ENCODE data around the gene CRADD. TPM values are rescaled to one million over a fixed set of nuclear protein-coding genes. Genes with fewer than 3 reads are reported as not detected.

Gene CRADD
- total and polyA plus RNA-seq, 10 of the 15 experiments (the other 5 are each of a cell fraction or from before 2014, with no cell fraction given) = 7.6 to 15.5 (median 11.7) TPM

DNA sequence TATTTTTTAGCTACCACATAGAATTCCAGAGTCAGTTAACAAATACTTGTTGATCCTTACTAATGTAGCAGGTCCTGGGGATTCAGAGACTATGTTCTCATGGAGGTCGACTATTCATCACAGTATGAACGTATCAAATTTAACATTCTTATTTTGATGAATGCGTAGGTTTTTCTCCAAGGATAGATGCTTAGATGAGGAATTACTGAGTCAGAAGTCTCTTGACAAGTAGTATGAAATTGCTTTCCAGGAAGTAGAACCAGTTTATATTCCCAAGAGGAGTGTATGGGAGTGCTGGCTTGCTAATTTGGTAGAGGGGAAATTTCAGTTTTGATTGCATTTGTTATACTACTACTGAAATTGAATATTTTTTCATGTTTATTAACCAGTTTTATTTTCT lies 42.8 kb upstream of the CRADD start (continued):
- TF ChIP-seq MYB (IDR thresholded peaks at IDR 0.05; ENCODE audit: borderline replicate concordance, low read depth, low read length) = no peak
- no peak for TF ChIP-seq NFYA (IDR thresholded peaks at IDR 0.05; ENCODE audit: borderline replicate concordance, low read depth, low read length)
- TF ChIP-seq, protein P1, sequence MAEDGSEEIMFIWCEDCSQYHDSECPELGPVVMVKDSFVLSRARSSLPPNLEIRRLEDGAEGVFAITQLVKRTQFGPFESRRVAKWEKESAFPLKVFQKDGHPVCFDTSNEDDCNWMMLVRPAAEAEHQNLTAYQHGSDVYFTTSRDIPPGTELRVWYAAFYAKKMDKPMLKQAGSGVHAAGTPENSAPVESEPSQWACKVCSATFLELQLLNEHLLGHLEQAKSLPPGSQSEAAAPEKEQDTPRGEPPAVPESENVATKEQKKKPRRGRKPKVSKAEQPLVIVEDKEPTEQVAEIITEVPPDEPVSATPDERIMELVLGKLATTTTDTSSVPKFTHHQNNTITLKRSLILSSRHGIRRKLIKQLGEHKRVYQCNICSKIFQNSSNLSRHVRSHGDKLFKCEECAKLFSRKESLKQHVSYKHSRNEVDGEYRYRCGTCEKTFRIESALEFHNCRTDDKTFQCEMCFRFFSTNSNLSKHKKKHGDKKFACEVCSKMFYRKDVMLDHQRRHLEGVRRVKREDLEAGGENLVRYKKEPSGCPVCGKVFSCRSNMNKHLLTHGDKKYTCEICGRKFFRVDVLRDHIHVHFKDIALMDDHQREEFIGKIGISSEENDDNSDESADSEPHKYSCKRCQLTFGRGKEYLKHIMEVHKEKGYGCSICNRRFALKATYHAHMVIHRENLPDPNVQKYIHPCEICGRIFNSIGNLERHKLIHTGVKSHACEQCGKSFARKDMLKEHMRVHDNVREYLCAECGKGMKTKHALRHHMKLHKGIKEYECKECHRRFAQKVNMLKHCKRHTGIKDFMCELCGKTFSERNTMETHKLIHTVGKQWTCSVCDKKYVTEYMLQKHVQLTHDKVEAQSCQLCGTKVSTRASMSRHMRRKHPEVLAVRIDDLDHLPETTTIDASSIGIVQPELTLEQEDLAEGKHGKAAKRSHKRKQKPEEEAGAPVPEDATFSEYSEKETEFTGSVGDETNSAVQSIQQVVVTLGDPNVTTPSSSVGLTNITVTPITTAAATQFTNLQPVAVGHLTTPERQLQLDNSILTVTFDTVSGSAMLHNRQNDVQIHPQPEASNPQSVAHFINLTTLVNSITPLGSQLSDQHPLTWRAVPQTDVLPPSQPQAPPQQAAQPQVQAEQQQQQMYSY (CRISPR knock-in tag; IDR thresholded peaks at IDR 0.05) = no peak

DNA sequence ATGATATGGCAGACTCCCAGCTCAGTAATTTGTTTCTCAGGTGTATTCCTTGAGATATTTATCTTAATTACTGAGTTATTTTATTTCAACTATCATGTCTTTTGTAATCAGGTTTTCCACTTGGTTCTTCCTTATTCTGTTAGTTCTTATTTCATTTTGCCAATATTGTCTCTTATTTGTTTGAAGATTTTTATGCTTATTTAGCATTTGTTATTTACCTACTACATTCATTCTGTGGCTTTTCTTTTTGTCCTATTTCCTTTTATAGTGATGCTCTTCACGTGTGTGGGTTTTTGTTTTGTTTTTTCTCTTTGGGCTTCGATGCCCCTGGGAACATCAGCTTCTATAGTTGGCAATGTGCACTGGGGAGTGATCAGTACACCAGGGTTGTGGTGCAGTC lies 40.5 kb upstream of the CRADD start:
- ChIA-PET CTCF (no interaction called here), SMC1A (ENCODE audit: uncharacterized antibody, unreplicated experiment) (interaction anchor here (0.9 kb wide), 1 partner anchor 62 kb away, joined by 3 read pairs; no protein-coding TSS in a partner anchor), POLR2A (no interaction called here), RAD21 (ENCODE audit: unreplicated experiment) (no interaction called here)
- H3K36me3 ChIP-seq (ENCODE audit: control insufficient read depth in 2 of 2, insufficient read depth in 2 of 2, low read length in 1 of 2) = no peaks in the 10 kb centered on the region
- in situ Hi-C loops (cut with MboI) (no loop called here), intact Hi-C loops (cut with micrococcal nuclease; ENCODE audit: unreplicated experiment) (no loop called here)
- WGBS (ENCODE audit: insufficient coverage, insufficient replicate concordance, low lambda C conversion rate, missing lambda C conversion rate) = 0% methylated on average over 2 of the region's 2 CpGs
- DNase-seq (ENCODE audit: low read depth, low spot score) (no peak), FAIRE-seq (no peak), ATAC-seq (no peak)
- no peak overlapping the region for H3K27ac ChIP-seq (ENCODE audit: control insufficient read depth, insufficient read depth)
- H3K9me3 ChIP-seq (replicated peaks; ENCODE audit: control insufficient read depth, insufficient read depth, low read length) = peaks cover 4% of the 10 kb centered on the region; the same call in 2 of the 3 replicates
- no peaks in the 10 kb centered on the region for H4K20me1 ChIP-seq (ENCODE audit: control insufficient read depth, insufficient read depth)
- no peak overlapping the region for H3K4me3 ChIP-seq
- H3K9ac ChIP-seq (ENCODE audit: control insufficient read depth, insufficient read depth, low read length) = no peak overlapping the region
- no TSS peak for BruUV-seq (replicated peaks)
- no peaks in the 10 kb centered on the region for H3K4me1 ChIP-seq (ENCODE audit: control insufficient read depth, insufficient read depth, low read length)
- H3K79me2 ChIP-seq (ENCODE audit: control insufficient read depth, insufficient read depth, low read length) = no peaks in the 10 kb centered on the region
- no peak overlapping the region for H3K4me2 ChIP-seq (ENCODE audit: control insufficient read depth, insufficient read depth)
- TF ChIP-seq, protein P2, sequence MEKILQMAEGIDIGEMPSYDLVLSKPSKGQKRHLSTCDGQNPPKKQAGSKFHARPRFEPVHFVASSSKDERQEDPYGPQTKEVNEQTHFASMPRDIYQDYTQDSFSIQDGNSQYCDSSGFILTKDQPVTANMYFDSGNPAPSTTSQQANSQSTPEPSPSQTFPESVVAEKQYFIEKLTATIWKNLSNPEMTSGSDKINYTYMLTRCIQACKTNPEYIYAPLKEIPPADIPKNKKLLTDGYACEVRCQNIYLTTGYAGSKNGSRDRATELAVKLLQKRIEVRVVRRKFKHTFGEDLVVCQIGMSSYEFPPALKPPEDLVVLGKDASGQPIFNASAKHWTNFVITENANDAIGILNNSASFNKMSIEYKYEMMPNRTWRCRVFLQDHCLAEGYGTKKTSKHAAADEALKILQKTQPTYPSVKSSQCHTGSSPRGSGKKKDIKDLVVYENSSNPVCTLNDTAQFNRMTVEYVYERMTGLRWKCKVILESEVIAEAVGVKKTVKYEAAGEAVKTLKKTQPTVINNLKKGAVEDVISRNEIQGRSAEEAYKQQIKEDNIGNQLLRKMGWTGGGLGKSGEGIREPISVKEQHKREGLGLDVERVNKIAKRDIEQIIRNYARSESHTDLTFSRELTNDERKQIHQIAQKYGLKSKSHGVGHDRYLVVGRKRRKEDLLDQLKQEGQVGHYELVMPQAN (conservative IDR thresholded peaks at IDR 0.05) = no peak
- no peak for TF ChIP-seq ZNF24 (IDR thresholded peaks at IDR 0.05)
- TF ChIP-seq, protein P3, sequence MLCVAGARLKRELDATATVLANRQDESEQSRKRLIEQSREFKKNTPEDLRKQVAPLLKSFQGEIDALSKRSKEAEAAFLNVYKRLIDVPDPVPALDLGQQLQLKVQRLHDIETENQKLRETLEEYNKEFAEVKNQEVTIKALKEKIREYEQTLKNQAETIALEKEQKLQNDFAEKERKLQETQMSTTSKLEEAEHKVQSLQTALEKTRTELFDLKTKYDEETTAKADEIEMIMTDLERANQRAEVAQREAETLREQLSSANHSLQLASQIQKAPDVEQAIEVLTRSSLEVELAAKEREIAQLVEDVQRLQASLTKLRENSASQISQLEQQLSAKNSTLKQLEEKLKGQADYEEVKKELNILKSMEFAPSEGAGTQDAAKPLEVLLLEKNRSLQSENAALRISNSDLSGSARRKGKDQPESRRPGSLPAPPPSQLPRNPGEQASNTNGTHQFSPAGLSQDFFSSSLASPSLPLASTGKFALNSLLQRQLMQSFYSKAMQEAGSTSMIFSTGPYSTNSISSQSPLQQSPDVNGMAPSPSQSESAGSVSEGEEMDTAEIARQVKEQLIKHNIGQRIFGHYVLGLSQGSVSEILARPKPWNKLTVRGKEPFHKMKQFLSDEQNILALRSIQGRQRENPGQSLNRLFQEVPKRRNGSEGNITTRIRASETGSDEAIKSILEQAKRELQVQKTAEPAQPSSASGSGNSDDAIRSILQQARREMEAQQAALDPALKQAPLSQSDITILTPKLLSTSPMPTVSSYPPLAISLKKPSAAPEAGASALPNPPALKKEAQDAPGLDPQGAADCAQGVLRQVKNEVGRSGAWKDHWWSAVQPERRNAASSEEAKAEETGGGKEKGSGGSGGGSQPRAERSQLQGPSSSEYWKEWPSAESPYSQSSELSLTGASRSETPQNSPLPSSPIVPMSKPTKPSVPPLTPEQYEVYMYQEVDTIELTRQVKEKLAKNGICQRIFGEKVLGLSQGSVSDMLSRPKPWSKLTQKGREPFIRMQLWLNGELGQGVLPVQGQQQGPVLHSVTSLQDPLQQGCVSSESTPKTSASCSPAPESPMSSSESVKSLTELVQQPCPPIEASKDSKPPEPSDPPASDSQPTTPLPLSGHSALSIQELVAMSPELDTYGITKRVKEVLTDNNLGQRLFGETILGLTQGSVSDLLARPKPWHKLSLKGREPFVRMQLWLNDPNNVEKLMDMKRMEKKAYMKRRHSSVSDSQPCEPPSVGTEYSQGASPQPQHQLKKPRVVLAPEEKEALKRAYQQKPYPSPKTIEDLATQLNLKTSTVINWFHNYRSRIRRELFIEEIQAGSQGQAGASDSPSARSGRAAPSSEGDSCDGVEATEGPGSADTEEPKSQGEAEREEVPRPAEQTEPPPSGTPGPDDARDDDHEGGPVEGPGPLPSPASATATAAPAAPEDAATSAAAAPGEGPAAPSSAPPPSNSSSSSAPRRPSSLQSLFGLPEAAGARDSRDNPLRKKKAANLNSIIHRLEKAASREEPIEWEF (IDR thresholded peaks at IDR 0.05; ENCODE audit: insufficient replicate concordance, low read depth, low read length) = no peak
- no peaks in the 10 kb centered on the region for H3K27me3 ChIP-seq (replicated peaks in 1 of 2; ENCODE audit: control insufficient read depth in 2 of 2, insufficient read depth in 2 of 2, low read length in 1 of 2)
- H2AFZ ChIP-seq (ENCODE audit: control insufficient read depth, low read depth, low read length) = no peak overlapping the region

Data from GM12878 (cell line).